Calu3 (cell line): Measurements from ENCODE around the gene GRPEL2. TPM values are rescaled to one million over a fixed set of nuclear protein-coding genes. Genes with fewer than 3 reads are reported as not detected.

Source experiments
- BruUV-seq: library from RNA; stranded (reverse); fragments of 400-500 nt; replicated peaks from 2 replicates; lab custom pipeline; 2021; lab: Mats Ljungman, UMichigan
- CTCF ChIA-PET: fragments of 300-600 bp; sonication (Branson Sonifier 250); formaldehyde crosslinking; loops from one replicate; lab custom pipeline; 2022; ENCODE audit warnings: antibody characterized with exemption; lab: Charles Lee
- DNase-seq: peaks from one replicate; pipeline ENCODE4 v3.0.0; 2022
- H3K27ac Mint-ChIP-seq: one replicate; pipeline ENCODE4 v1.8.0; 2022; ENCODE audit warnings: mixed read lengths; ENCODE audit not compliant: unreplicated experiment
- H3K27me3 Mint-ChIP-seq: one replicate; pipeline ENCODE4 v1.8.0; 2022; ENCODE audit warnings: mixed read lengths; ENCODE audit not compliant: unreplicated experiment
- H3K36me3 Mint-ChIP-seq: one replicate; pipeline ENCODE4 v1.8.0; 2022; ENCODE audit warnings: mild to moderate bottlenecking, moderate library complexity, mixed read lengths; ENCODE audit not compliant: insufficient read depth, unreplicated experiment
- H3K4me1 Mint-ChIP-seq: one replicate; pipeline ENCODE4 v1.8.0; 2022; ENCODE audit warnings: mild to moderate bottlenecking, low read depth, mixed read lengths; ENCODE audit not compliant: unreplicated experiment
- H3K4me3 Mint-ChIP-seq: one replicate; pipeline ENCODE4 v1.8.0; 2022; ENCODE audit warnings: mild to moderate bottlenecking, low read depth, moderate library complexity, mixed read lengths; ENCODE audit not compliant: unreplicated experiment
- H3K9me3 Mint-ChIP-seq: one replicate; pipeline ENCODE4 v1.8.0; 2022; ENCODE audit warnings: low read depth, mixed read lengths; ENCODE audit not compliant: unreplicated experiment
- intact Hi-C: fragments of 100-400 bp; cut with micrococcal nuclease; formaldehyde crosslinking; loops from one replicate; pipeline ENCODE4 v1.10.0; 2022; ENCODE audit not compliant: unreplicated experiment
- total RNA-seq: library from RNA; stranded (reverse); gene quantifications from 2 replicates; pipeline ENCODE4 v1.2.3, GENCODE V29; 2022
- TF ChIP-seq, protein P1 (sequence below): fragments of 200-600 bp; IDR thresholded peaks from one replicate; pipeline ENCODE4 v1.8.0; 2022; ENCODE audit warnings: antibody characterized with exemption; ENCODE audit not compliant: unreplicated experiment

The GRPEL2 gene
- total RNA-seq, 1 experiment from 2014 or later, result 28.2 TPM

DNA sequence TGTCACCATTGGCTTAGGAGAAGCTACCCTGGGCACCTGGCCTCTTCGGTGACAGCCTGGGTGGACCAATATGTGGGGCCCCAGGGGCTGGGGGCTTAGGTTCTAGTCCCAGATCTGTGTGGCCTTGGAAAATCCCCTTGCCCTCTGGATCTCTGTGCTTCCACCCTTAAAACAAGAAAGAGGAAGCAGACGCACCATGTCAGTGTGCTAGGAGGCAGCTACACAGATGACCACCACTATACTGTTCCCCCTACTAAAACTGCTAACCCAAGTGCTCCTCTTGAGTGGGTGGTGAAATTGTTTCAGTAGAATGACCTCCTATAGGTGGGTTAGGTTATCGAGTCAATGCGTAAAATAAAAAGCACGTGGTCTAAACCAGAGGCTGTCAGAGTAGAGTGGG lies 42.7 kb upstream of the GRPEL2 start:
- DNase-seq, result no peak
- CTCF ChIA-PET, result no interaction called here
- BruUV-seq, result no TSS peak
- Mint-ChIP-seq H3K27me3 (no peaks in the 10 kb centered on the region), H3K4me1 (no peaks in the 10 kb centered on the region), H3K4me3 (no peak overlapping the region), H3K36me3 (no peaks in the 10 kb centered on the region), H3K27ac (no peak overlapping the region), H3K9me3 (no peaks in the 10 kb centered on the region)
- intact Hi-C loops, result no loop called here
- TF ChIP-seq, protein P1, sequence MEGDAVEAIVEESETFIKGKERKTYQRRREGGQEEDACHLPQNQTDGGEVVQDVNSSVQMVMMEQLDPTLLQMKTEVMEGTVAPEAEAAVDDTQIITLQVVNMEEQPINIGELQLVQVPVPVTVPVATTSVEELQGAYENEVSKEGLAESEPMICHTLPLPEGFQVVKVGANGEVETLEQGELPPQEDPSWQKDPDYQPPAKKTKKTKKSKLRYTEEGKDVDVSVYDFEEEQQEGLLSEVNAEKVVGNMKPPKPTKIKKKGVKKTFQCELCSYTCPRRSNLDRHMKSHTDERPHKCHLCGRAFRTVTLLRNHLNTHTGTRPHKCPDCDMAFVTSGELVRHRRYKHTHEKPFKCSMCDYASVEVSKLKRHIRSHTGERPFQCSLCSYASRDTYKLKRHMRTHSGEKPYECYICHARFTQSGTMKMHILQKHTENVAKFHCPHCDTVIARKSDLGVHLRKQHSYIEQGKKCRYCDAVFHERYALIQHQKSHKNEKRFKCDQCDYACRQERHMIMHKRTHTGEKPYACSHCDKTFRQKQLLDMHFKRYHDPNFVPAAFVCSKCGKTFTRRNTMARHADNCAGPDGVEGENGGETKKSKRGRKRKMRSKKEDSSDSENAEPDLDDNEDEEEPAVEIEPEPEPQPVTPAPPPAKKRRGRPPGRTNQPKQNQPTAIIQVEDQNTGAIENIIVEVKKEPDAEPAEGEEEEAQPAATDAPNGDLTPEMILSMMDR, result no peak

DNA sequence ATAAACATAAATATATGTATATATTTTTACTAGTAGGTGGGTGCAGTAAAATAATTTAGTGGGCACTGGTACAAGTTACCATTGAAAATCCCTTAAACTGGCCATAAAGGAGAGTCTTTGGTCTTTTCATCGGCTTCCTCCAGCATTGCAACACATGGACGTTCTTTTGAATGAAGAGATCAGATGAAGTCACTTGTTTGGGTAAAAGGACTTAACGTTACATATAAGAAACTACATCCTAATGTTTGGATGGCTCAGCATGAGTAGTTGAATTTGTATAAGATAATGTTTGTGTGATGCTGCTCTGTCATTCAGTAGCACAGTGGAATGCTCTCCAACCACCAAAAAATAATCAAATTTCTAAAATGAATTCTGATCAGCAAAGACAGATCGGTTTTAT lies 42.1 kb upstream of the GRPEL2 start:
- no TSS peak for BruUV-seq
- no peaks in the 10 kb centered on the region for H3K9me3 Mint-ChIP-seq
- H3K36me3 Mint-ChIP-seq, result no peaks in the 10 kb centered on the region
- no peak overlapping the region for H3K27ac Mint-ChIP-seq
- TF ChIP-seq, protein P1, result no peak
- no peaks in the 10 kb centered on the region for H3K4me1 Mint-ChIP-seq
- H3K27me3 Mint-ChIP-seq, result no peaks in the 10 kb centered on the region
- DNase-seq, result no peak
- H3K4me3 Mint-ChIP-seq, result no peak overlapping the region
- CTCF ChIA-PET, result no interaction called here
- intact Hi-C loops, result no loop called here

DNA sequence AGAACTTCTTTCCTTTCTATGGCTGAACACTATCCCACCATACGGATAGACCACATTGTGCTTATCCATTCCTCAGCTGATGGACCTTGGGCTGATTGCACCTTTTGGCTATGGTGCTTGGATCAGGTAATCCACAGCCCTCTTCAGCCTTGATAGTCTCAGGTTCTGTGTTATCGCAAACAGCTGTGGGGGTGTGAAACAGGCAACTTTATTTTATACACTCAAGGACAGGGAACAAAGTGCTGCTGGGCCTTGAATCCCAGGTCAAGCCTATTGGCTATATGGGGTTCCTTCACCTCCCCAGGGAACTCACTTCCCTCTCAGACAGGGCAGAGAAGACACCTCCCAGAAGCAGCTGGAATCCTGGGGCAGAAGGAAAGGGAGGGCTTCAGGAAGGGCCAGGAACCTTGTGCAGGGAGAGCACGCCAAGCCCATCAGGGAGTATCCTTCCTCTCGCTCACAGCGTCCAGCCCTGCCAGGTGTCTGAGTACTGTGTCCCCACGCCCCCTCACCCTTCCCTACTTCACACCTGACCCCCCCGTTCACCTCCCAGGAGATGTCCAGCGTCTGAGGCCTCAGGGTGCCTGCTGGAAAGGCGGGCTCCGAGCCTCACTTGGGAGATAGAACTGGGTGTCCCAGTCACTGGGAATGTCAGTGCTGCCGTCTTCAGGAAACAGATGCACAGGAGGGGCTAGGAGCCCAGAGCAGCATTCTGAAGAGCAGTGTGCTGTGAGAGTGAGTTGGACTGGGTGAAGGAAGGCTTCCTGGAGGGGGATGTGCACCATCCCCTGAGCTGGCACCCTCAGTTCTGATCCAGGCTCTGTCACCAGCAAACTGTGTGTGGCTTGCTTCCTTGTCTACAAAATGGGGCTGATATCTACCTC lies 40.9 kb upstream of the GRPEL2 start:
- H3K9me3 Mint-ChIP-seq, result no peaks in the 10 kb centered on the region
- intact Hi-C loops, result no loop called here
- no peaks in the 10 kb centered on the region for H3K36me3 Mint-ChIP-seq
- no peaks in the 10 kb centered on the region for H3K4me1 Mint-ChIP-seq
- no peak overlapping the region for H3K27ac Mint-ChIP-seq
- BruUV-seq, result no TSS peak
- H3K27me3 Mint-ChIP-seq, result no peaks in the 10 kb centered on the region
- no peak overlapping the region for H3K4me3 Mint-ChIP-seq
- CTCF ChIA-PET, result interaction anchor here (0.6 kb wide), 1 partner anchor 49 kb away, joined by 4 read pairs; no protein-coding TSS in a partner anchor
- DNase-seq, result no peak
- TF ChIP-seq, protein P1, result no peak

DNA sequence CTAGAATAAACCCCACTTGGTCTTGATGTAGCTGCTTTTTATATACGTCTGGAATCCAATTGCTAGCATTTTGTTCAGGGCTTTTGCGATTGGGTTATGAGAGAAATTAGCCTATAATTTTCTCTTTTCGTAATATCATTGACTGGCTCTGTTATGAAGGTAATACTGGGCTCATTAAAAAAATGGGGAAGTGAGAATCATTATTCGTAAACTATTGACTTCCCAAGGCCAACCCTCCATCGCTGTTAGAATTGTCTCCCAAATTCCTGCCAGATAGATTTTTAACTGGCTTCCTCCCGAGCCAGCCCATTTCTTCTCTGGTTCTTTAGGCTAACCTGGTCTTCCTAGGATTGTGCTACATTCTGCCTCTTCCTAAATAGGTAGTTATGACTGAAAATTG lies 35.9 kb upstream of the GRPEL2 start:
- no peaks in the 10 kb centered on the region for H3K9me3 Mint-ChIP-seq
- no peak overlapping the region for H3K27ac Mint-ChIP-seq
- TF ChIP-seq, protein P1, result no peak
- no peak overlapping the region for H3K4me3 Mint-ChIP-seq
- H3K4me1 Mint-ChIP-seq, result no peaks in the 10 kb centered on the region
- no peaks in the 10 kb centered on the region for H3K27me3 Mint-ChIP-seq
- no peaks in the 10 kb centered on the region for H3K36me3 Mint-ChIP-seq
- intact Hi-C loops, result no loop called here
- no peak for DNase-seq
- CTCF ChIA-PET, result no interaction called here
- BruUV-seq, result no TSS peak
